Activated CD4-positive, alpha-beta T cell treated with anti-CD3 and anti-CD28 coated beads, Interleukin-10, Interleukin-2, amounts not matched to agents 100 ng/mL and 50 ng/mL, durations not matched to agents 16 hours and 8 hours (primary cell): Measurements from ENCODE around the gene GABBR2.
"Not testable (repeated sequence)": the region's sequence is repeated elsewhere in the genome, so short reads cannot be mapped to it uniquely, and the experiment has no call there.

Experiments
- DNase-seq: peaks from one replicate; pipeline ENCODE4 v3.0.0-alpha.2; 2020

The GABBR2 gene

DNA sequence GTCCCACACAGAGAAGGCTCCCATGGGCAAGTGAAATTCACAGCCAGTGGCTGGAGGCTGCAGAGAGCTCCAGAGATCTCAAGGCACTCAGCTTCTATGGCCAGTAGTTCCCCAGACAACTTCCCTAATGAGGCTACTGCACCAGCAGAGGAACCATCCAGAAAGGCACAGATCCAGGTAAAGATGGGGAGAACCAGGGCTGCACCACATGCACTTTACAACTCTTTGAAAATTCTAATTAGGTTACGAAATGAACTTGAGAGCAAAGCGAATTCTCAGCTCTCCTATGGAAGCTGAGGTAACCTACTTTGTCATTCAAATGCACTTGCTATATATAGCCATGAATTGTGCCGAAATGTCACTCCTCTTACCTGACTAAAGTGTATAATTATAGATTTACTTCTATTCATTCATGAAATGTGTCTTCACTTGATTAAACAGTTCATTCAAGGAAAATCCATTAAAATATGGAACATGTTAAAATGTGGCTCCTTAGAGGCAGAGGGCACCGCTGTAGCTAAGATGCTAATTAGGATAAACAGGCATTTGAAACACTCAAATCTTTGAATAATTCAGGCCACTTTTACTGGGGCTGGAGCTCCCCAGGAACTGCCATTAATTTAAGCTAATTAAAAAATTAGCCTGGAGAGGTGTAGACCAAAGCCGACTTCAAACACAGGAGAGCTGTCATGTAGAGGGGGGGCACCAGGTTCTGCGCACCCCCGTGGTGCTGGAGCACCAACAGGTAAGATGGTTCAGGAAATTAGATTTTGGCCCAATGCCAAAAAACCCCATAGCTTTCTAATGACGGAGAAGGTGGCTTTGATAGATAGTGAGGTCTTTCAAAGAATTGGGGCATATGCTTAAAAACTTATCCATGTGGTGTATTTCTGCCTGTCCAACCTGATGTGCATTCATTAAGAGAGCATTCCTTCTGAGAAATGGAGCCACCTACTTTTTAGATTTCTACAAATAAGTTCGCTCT lies 204.1 kb downstream of the GABBR2 start:
- no peak for DNase-seq

DNA sequence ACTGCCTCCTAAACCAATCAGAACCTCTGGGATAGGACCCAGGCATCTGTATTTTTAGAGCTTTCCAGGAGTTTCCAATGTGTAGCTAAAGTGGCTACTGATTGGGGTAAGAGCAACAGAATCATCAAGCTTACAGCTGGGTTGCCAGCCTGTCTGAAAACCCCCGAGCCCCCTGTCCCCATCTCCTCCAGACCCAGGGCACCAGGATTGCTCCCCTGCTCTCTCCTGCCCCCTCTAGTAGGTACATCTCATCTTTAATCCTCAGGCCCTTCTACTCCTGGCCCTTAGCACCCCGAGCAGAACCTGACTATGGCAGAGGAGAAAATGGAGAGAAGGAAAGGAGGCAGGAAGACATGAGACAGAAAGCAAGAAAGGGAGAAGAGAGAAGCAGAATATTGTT lies 204.9 kb downstream of the GABBR2 start:
- DNase-seq: no peak

DNA sequence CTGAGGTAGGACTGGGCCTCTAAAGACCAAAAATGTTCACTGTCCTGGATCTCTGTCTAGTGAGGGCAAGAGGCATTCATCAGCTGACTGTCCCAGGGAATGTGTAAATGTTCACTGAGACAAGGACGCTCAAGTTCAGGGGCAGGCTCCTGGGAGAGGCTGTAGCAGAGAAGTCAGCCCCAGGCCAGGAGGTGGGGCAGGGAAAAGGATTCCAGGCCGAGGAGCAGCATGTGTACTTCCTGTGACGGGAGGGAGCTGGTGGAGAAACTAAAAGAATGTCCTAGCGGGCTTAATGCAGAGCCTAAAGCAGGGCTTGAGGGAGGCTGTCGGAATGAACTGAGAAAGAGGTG lies 205.8 kb downstream of the GABBR2 start:
- DNase-seq: no peak

- no peak for DNase-seq
These were observed 206.3 kb downstream of the GABBR2 start for GRCh38 chr9:98502311-98502975.

DNA sequence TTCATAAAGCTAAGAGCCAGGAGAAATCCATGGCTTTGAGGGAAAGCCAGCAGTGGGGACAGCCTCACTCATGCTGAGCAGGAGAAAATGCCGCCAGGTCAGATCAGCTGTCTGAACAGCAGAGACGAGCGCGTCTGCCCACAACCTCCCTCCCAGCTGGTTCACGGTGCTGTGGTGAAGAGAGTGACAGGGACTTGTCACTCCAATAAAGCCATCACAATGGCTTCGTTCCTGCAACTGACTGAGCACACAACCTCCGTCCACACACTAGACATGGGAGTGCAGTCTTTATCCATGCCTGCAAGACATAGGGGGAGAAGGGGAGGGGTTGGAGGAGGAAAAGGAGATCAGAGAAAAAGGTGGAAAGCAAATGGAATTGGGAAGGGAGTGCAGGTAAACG lies 206.9 kb downstream of the GABBR2 start:
- DNase-seq: no peak

DNA sequence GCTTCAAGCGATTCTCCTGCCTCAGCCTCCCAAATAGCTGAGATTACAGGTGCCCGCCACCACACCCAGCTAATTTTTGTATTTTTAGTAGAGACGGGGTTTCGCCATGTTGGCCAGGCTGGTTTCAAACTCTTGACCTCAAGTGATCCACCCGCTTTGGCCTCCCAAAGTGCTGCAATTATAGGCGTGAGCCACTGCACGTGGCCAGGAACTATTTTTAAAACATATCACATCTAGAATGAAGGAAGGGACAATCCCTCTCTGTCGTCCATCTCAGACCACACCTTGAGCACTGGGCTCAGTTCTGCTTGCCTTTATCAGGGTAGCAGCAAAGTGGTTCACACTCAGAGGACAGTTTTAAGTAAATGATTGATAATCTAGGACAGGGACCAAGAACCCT lies 207.5 kb downstream of the GABBR2 start:
- not testable (repeated sequence) for DNase-seq

DNA sequence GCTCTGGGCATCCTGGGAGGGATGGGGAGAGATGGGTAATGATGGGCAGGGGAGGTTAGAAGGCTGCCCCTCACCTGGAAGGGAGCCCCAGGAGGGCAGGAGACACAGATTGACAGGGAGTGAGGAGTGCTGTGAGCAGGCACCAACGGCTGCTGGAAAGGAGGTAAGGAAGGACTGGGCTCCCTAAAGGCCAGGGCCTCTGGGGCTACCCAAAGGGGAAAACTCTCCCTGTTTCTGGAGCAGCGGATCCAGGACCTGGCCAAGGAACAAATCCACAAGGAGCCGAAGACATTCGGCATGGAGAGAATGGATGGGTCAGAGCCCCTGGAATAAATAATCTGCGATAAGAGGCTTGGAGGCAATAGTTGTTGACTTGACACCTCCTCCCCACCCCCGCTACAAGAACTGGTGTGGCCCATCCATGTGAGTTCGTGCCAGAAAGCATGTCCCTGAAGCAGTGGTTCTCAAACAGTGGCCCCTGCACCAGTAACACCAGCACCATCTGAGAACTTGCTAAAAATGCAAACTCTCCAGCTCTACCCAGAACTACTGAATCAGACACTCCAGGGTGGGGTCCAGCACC lies 208.3 kb downstream of the GABBR2 start:
- no peak for DNase-seq

- no peak for DNase-seq
These were observed 213.2 kb downstream of the GABBR2 start for GRCh38 chr9:98495530-98495929.

GRCh38 chr9:98494852-98495251 lies 213.9 kb downstream of the GABBR2 start:
- no peak for DNase-seq

DNA sequence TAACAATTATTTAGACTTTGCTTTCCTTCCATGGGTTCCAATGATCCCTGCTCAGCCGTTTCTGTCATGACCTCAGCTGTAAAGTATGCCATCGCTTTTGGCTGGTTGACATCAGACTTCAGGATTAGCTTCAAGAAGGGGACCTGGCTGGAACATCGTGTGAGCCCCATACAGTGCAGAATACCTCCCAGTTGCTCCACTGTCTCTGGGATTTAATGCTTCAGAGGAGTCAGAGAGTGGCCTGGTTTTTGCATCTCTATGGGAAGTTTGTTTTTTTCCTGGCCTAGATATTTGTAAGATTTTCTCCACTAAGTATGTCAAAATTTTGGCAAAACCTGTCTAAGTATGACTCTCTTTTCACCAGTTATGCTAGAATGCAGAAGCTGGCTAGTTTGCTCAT lies 216.9 kb downstream of the GABBR2 start:
- no peak for DNase-seq

GRCh38 chr9:98491231-98491651 lies 217.5 kb downstream of the GABBR2 start:
- peak; percentile 41 for DNase-seq

GRCh38 chr9:98488571-98489312 lies 220.0 kb downstream of the GABBR2 start:
- no peak for DNase-seq

DNA sequence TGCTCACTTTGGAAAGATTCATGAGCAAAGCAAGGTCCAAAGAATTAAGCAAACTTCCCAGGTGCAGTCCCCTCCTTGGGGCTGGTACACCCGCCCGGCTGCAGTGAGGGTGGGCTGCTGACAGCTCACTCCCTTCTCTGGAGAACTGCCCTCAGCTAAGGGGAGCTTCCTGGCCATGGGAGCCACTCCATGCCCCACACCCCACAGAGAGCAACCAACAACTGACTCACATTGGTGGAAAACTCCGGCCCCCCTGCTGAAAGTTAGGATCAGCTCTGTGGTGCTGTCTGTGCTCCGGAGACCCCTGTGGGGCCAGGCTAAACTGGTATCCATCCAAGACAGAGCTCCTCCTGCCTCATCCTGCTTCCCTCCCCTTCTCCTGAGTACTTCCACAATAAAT lies 223.0 kb downstream of the GABBR2 start:
- no peak for DNase-seq

DNA sequence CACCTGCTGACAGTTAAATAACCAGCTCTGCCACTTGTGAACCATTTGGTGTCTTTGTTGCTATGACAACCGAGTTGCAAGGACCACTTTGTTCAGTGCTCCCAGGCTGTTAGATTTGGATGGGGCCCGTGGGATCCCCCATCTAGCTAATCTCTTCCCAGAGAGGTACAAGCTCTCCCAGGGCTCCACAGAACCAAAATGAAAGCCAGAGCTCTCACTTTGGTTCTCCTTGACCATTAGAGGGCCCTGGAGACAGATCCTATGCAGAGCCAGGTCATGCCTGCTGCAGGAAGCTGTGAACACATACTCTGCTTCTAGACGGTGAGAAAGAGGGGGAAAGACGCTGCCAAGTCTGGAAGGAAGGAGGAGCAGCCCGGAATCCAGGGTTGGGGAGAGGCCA lies 224.6 kb downstream of the GABBR2 start:
- DNase-seq: no peak

GRCh38 chr9:98482226-98482625 lies 226.5 kb downstream of the GABBR2 start:
- DNase-seq: no peak

DNA sequence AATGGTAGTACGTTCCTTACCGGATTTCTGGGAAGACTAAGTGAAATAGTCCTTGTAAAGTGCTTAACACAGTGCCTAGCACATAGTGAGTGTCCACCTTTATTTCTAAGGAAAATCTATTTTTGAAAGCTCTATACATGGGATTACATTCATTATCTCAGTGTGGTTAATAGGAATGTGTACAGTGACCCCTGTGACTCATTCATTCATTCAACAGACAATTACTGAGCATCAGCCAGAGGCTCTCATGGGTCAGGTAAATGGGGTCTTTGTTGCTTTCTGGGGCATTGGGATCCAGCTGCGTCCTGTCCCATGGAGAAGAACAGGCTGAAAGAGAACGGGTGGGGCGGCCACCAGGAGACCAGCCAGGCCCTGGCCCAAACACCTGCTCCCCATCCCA lies 227.1 kb downstream of the GABBR2 start:
- DNase-seq: no peak

DNA sequence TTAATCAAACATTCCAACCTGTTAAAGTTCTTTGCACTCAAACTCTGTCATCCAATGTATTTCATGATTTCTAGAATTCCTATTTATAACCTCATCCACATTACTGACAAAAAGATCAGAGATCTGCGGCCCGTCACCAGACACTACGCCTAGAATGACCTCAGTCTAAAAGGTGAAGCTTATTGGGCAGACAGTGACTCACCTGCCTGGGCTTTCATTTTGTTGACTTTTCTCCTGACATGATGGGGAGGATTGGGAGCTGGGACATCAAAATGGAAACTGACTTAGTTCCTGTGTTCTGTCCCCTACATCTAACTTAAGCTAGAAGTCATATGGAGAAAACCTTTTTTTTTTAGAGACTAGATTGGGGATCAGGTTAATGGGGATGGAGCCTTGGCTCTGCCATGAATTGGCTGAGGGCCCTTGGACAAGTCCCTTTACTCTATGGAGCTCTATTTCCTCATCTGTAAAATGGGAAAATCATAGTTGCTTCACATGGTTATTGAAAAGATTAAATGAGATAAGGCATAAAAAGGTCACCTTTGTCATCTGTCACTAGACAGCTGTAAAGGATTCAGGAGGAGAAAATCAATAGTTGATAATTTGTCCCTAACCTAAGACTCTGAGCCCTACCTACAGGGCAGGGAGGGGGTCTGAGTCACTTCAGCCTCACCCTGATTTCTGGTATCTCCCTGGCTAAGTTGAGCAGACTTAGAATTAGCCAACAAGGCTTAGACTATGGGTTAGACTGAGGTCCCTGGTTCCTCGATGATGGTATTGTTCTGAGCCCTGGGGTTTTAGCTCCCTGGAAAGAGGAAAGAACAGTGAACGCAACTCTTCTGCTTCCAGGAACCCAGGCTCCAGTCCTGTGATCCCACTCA lies 228.5 kb downstream of the GABBR2 start:
- no peak for DNase-seq

DNA sequence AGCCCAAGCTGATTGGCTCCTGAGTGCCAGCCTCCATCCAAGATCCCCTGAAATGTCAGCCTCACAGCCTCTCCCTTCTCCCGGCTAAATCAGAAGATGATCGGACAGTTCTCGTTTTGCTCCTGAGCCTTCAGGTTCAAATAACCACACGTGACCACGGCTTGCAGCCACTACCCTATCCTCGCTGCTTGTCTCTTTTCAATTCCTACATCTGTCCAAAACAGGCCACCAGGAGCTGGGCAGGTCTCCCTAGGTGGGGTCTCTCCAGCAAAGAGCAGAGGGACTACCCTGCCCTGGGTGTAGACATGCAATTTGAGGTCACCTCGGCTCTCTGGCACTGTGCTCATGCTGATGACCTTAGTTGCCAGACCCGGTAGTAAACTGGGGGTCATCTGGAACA lies 229.3 kb downstream of the GABBR2 start:
- no peak for DNase-seq

DNA sequence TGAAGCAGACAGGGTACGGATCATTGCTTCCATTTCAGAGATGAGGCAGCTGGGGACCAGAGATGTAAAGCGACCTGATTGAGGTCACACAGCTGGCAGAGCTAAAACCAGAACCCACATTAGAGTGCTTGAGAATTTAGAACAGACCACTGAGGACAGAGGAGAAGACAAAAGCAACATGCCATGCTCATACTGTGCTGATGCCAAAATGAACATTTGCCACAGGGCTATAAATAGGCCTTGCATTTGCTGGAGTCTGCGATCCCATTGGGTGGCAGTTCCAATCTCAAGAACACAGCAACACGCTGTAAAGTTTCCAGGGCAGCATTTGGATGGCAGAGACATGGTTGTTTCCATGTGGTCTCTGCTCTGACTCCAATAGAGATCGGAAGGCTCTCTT lies 230.9 kb downstream of the GABBR2 start:
- no peak for DNase-seq

GRCh38 chr9:98472216-98472615 lies 236.5 kb downstream of the GABBR2 start:
- no peak for DNase-seq

GRCh38 chr9:98471185-98471584 lies 237.6 kb downstream of the GABBR2 start:
- no peak for DNase-seq

- DNase-seq: no peak
These were observed 240.0 kb downstream of the GABBR2 start for GRCh38 chr9:98468567-98469239.
